NCI-H510A (cell line): ENCODE measurements around the gene SUV39H1.

Experiments used
- DNase-seq: peaks from one replicate; lab custom pipeline; 2025; lab: John Stamatoyannopoulos, UW

SUV39H1 gene

GRCh38 chrX:48714573-48714972 is 18.0 kb downstream of the SUV39H1 start:
- no peak for DNase-seq

DNA sequence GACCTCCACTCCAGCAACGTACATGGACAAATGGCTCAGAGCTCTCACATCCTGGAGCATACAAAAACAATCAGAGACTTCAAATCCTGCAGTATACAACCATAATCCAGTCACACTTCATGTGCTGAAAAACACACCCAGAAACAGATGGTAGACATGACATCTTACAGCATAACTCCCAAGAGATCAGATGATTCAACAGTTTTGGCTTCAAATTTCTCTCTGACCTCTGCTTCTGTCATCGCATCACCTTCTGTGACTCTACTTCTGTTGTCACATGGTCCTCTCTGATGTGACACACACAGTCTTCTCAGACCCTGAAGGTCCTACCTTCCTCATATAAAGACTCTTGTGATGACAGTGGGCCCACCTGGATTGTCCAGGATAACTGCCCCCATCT is 18.5 kb downstream of the SUV39H1 start:
- no peak for DNase-seq

DNA sequence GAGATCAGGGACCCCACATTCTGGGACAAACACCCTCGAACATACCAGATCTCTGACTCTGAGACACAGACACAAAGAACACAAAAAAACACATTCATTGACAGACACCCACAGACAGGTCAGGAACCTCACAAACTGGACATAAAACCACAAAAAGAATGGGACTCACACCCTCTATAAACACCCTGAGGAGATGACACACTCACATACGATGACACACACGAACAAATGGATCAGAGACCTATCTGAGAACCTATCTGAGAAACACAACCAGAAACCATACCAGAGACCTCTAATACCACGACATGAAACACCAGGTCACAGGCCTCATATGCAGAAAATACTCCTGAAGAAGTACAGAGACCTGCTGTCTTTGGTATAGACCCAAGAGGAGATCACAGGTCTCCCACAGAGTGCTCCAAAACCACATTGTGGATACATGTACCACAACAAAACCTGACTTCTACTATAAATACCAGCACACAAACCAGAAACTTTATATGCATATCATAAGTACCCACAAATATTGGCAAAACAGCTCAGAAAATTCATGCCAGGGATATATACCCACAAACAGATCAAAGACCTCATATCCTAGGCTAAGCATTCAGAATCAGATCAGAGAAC is 19.5 kb downstream of the SUV39H1 start:
- DNase-seq: no peak

GRCh38 chrX:48719958-48720357 is 23.4 kb downstream of the SUV39H1 start:
- no peak for DNase-seq

- no peak for DNase-seq
Observed at GRCh38 chrX:48720577-48721250, 24.2 kb downstream of the SUV39H1 start.

DNA sequence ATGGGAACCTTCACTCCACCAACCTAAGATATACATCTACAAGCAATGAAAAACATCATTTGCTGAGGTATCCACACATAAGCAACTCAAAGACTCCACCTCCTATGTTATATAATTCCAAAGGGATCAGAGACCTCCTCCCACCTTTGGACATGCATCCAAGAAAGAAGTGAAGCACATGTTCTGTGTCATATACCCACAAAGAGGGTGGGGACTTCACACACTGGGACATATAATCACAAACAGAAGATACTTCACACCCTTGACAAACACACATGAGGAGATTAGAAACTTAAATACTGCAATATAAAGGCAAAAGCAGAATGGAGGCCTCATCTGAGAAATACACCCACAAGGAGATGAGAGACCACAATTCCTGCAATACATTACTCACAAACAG is 25.4 kb downstream of the SUV39H1 start:
- no peak for DNase-seq

GRCh38 chrX:48726596-48726995 is 30.1 kb downstream of the SUV39H1 start:
- no peak for DNase-seq

GRCh38 chrX:48728653-48729052 is 32.1 kb downstream of the SUV39H1 start:
- no peak for DNase-seq

- no peak for DNase-seq
Observed at GRCh38 chrX:48736303-48736702, 39.8 kb downstream of the SUV39H1 start.

DNA sequence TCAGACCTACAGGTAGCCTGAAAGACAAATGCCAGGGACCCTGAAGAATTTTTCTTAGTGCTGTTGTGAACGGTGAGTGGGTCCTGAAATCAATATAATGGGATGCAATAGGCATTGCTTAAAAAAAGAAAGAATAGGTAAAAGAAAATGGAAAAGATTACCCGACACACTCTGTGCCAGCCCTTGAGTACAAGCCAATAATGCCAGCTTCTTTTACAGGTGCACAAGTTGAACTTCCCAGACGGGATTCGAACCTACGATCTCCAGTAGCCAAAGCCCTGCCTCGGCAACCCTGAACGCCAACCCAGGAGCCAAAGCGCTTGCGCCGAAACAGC is 40.3 kb downstream of the SUV39H1 start:
- no peak for DNase-seq

DNA sequence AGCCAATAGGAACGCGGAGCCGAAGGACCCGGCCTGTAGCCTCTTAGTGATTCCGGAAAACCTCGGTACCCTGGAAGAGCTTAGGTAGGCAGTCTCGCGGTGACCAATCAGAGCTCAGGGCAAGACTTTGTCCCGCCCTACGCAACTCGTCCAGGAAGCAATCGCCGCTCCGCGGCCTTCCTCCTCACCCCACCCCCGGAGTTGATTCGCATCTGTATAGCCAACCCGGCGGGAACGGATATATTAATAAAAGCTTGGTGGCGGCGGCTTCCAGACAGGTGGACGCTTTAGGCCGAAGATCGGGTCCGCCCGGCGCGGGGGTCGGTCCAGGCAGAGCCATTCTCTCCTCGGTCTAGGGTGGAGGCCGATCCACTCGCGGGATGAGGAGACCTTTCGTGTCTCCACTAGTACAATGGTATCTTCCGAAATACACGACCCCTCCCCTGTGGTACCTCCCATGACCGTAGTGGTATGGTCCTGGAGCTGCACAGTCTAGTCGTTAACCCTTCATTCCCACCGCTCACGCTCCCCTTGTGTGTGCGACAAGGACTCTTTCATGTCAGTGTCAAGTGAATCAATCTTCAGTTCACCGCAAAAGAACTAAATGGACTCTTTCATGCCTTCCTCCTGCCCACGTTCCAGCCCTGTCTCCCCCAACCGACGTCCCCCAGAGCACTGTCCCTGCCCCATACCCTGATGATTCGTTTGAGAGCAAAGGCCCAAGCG is 40.8 kb downstream of the SUV39H1 start:
- DNase-seq: peak; percentile 94

- no peak for DNase-seq
Observed at GRCh38 chrX:48737940-48738339, 41.4 kb downstream of the SUV39H1 start.

GRCh38 chrX:48741834-48742233 is 45.3 kb downstream of the SUV39H1 start:
- peak; percentile 52 for DNase-seq

DNA sequence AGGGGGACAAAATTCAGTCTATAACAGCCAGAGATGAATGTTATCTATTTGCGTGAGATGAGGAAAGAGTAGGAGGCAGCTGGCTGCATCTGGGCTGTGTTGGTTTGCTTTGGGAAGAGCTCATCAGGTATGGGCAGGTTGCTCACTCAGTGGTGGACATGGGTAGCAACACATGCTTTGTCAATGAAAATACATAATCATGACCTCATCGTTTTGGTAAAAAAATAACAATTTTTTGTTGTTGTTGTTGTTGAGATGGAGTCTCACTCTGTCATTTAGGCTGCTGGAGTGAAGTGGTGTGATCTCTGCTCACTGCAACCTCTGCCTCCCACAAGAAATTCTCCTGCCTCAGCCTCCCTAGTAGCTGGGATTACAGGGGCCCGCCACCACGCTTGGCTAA is 48.7 kb downstream of the SUV39H1 start:
- DNase-seq: no peak

DNA sequence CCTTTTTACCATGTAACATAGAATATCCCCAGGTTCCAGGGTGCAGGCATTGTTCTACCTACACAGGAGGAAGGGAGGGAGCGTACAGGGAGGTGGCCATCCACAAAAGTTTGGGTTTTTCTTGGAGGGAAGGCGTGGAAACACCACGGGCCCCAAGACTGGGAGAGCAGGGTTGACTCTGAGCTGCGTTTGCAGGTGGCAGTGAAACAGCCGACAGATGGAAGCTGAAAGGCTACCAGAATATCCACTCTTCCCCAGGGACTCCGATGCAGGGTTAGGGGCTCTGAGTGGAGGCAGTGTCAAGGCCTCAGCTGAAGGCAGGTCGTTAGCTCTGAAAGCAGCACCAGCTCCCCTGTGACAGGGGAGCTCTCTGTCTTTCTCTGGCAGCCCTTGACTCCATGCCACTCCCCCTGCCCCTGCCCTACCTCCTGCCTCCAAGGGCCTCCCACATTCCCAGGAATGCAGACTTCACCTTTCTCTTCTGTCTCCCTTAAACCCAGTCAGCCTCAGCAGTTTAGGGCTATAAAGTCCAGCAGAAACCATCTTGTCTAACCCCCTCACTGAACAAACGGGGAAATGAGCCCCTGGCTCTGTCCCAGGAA is 51.0 kb downstream of the SUV39H1 start:
- DNase-seq: no peak

DNA sequence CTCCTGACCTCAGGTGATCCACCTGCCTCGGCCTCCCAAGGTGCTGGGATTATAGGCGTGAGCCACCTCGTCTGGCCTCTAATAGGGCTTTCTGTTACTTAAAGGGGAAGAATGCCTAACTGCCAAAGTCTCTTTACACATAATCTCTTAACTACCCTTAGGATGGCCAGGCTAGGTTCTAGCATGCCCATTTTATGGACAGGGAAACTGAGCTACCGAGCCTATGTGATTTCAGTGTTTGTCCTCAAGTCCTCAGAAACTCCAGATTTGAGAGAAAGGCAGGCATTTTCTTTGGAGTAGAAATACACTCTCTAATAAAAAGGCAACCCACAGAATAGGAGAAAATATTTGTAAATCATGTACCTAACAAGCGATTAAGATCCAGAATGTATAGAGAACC is 52.6 kb downstream of the SUV39H1 start:
- DNase-seq: no peak

DNA sequence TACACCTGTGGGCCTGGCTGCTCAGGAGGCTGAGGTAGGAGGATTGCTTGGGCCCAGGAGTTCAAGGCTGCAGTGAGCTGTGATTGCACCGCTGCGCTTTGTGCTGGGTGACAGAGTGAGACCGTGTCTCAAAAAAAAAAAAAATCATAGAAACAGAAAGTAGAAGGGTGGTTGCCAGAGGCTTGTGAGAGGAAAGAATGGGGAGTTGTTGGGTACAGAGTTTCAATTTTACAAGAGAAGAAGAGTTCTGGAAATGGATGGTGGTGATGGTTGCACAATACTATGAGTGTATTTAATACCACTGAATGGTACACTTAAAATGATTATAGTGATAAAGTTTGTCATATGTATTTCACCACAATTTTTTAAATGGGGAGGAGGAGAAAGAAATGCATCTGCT is 54.8 kb downstream of the SUV39H1 start:
- DNase-seq: no peak

GRCh38 chrX:48752498-48752897 is 56.0 kb downstream of the SUV39H1 start:
- DNase-seq: no peak

GRCh38 chrX:48753708-48754228 is 57.2 kb downstream of the SUV39H1 start:
- no peak for DNase-seq

DNA sequence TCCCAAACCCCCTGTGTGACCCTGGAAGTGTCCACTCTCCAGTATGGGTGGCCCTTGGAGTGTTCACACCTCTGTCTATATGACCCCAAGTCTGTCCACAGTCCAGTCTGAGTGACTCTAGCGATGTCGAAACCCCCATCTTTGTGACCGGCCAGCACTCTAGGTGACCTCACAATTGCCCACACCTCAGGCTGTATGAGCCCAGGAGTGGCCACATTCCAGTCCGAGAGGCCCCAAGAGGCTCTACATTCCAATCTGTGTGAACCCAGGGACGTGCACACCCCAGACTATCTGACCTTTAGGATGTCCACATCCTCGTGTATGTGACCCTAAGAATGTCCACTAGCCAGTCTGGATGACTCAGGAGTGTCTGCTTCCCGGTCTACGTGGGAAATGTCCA is 57.7 kb downstream of the SUV39H1 start:
- DNase-seq: no peak
